HL-60 (cell line): ENCODE data around the gene ANKRD53.

Experiments
- DNase-seq, 2 experiments: peaks; one replicate each; pipeline ENCODE4 v3.0.0-alpha.2; 2010 to 2020; ENCODE audit warnings: low read depth in 1 of 2, low spot score in 1 of 2
- H3K27ac ChIP-seq: fragments of 250-450 bp; sonication (Bioruptor Pico); replicated peaks from 2 replicates; pipeline ENCODE4 v1.5.1; 2020; ENCODE audit warnings: mild to moderate bottlenecking, moderate library complexity
- H3K27me3 ChIP-seq: fragments of 250-450 bp; sonication (Bioruptor Pico); 2 replicates; pipeline ENCODE4 v1.5.1; 2021; ENCODE audit warnings: mild to moderate bottlenecking, moderate library complexity; ENCODE audit not compliant: insufficient read depth, poor library complexity, severe bottlenecking
- H3K4me3 ChIP-seq: replicated peaks from 2 replicates; pipeline ENCODE4 v1.5.1; 2011; ENCODE audit warnings: mild to moderate bottlenecking, control low read depth, low read length; ENCODE audit not compliant: insufficient read depth
- CTCF ChIP-seq: IDR thresholded peaks from one replicate; pipeline ENCODE4 v1.5.1; 2011; ENCODE audit warnings: low read length, control low read depth, inconsistent platforms; ENCODE audit not compliant: insufficient read depth
- GABPA ChIP-seq: IDR thresholded peaks from 2 replicates; pipeline ENCODE4 v1.6.1; 2012; ENCODE audit warnings: low read depth
- POLR2AphosphoS5 ChIP-seq: IDR thresholded peaks from 2 replicates; pipeline ENCODE4 v1.6.1; 2012; ENCODE audit warnings: low read depth
- SPI1 ChIP-seq: IDR thresholded peaks from 2 replicates; pipeline ENCODE4 v1.6.1; 2012; ENCODE audit warnings: low read depth, mild to moderate bottlenecking, borderline replicate concordance
- TF ChIP-seq, protein P1 (sequence below): IDR thresholded peaks from 2 replicates; pipeline ENCODE4 v1.6.1; 2012; ENCODE audit warnings: low read depth; ENCODE audit not compliant: insufficient replicate concordance

ANKRD53 gene

GRCh38 chr2:70987386-70987785 lies 9.0 kb downstream of the ANKRD53 start:
- no peak for TF ChIP-seq GABPA
- TF ChIP-seq, protein P1, sequence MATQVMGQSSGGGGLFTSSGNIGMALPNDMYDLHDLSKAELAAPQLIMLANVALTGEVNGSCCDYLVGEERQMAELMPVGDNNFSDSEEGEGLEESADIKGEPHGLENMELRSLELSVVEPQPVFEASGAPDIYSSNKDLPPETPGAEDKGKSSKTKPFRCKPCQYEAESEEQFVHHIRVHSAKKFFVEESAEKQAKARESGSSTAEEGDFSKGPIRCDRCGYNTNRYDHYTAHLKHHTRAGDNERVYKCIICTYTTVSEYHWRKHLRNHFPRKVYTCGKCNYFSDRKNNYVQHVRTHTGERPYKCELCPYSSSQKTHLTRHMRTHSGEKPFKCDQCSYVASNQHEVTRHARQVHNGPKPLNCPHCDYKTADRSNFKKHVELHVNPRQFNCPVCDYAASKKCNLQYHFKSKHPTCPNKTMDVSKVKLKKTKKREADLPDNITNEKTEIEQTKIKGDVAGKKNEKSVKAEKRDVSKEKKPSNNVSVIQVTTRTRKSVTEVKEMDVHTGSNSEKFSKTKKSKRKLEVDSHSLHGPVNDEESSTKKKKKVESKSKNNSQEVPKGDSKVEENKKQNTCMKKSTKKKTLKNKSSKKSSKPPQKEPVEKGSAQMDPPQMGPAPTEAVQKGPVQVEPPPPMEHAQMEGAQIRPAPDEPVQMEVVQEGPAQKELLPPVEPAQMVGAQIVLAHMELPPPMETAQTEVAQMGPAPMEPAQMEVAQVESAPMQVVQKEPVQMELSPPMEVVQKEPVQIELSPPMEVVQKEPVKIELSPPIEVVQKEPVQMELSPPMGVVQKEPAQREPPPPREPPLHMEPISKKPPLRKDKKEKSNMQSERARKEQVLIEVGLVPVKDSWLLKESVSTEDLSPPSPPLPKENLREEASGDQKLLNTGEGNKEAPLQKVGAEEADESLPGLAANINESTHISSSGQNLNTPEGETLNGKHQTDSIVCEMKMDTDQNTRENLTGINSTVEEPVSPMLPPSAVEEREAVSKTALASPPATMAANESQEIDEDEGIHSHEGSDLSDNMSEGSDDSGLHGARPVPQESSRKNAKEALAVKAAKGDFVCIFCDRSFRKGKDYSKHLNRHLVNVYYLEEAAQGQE: no peak
- no peak for TF ChIP-seq CTCF
- TF ChIP-seq SPI1: no peak
- TF ChIP-seq POLR2AphosphoS5: no peak
- Histone ChIP-seq H3K27ac (no peak overlapping the region), H3K4me3 (no peak overlapping the region), H3K27me3 (no peaks in the 10 kb centered on the region)
- no peak for DNase-seq

DNA sequence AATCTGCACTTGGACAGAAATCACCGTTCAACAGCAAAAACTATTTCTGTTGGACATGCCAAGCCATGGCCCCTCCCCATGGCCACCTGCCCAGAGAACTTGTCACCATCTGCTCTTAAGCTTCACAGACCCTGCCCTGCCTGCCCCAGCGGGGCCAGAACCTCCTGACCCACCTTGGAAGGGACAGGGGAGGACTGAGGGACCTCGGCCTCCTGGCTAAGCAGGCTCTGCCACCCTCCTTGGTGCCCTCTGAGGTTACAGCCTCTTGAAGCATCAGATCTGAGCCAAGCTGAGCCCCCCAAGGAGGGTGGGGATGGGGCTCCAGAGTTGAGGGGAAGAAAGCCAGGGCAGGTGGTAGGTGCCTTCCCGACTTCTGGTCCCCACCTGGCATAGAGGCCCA lies 9.7 kb downstream of the ANKRD53 start:
- H3K27me3 ChIP-seq: no peaks in the 10 kb centered on the region
- no peak for DNase-seq
- no peak for TF ChIP-seq POLR2AphosphoS5
- TF ChIP-seq SPI1: no peak
- TF ChIP-seq, protein P1: no peak
- TF ChIP-seq CTCF: no peak
- TF ChIP-seq GABPA: no peak
- no peak overlapping the region for H3K4me3 ChIP-seq
- no peak overlapping the region for H3K27ac ChIP-seq

DNA sequence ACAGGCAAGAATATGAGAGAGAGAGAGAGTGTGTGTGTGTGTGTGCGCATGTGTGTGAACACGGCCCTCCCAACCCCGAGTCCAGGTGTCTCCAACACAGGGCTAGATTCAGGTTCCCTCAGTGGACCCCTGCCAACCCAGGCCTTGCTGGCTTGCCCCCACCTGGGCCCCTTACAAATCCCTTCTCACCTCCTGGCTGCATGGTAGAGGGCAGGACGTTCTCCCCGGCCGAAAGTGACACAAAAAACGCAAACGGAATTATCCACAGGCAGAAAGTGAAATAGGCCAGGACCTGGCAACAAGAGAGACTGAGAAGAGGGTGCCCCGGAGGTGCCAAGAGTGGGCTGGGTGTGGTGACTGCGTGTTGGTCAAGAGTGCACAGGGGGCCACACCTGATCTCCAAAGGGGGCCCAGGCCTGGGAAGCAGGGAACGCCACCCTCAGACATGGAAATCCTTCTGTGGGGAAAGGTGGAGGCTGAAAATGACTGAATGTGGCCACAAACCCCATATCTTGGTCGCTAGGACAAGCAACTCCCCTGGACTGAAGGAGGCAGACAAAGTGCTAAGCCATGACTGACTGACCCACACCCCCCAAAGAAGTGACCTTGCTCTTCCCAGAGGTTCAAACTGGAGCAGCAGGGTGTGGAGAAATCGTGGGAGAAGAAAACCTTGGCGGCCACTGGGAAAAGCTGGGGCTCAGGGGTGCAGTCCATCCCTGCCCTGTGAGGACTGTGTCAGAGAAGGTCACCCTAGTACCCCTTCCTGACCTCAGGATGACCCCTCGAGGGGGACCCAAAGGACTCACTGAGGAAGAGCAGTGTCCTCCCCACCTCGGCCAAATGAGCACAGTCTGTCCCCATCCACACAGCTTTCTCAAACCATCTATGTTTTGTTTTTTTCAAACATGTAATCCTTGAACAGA lies 10.6 kb downstream of the ANKRD53 start:
- no peak overlapping the region for H3K27ac ChIP-seq
- TF ChIP-seq CTCF (no peak), SPI1 (no peak), GABPA (no peak), POLR2AphosphoS5 (no peak)
- TF ChIP-seq, protein P1: no peak
- H3K4me3 ChIP-seq: no peak overlapping the region
- no peaks in the 10 kb centered on the region for H3K27me3 ChIP-seq
- DNase-seq: no peak
